Ovary (tissue), 3 donors: ENCODE data around the gene TMBIM4.

Source experiments
- CTCF ChIP-seq, 3 donors: fragments of 450-650 bp in 2 of 3; fragments of 200-600 bp in 1 of 3; IDR thresholded peaks; one replicate each; pipeline versions ENCODE4 v1.5.1 to v1.8.0; 2016 to 2022; ENCODE audit warnings: antibody characterized with exemption in 3 of 3, mild to moderate bottlenecking in 1 of 3
- EP300 ChIP-seq: sonication (generic); formaldehyde crosslinking; IDR thresholded peaks from one replicate; pipeline ENCODE4 v1.6.1; 2017; ENCODE audit warnings: antibody characterized with exemption
- donor health status: DM: no; HTN: no; CAD: no.

GRCh38 chr12:66139328-66139727 lies 30.5 kb downstream of the TMBIM4 start:
- TF ChIP-seq CTCF (IDR thresholded peaks at IDR 0.05) (no peak), EP300 (no peak)
